Skeletal muscle tissue (tissue), 4 donors: ENCODE results near the gene OR2A5. TPM values are rescaled to one million over a fixed set of nuclear protein-coding genes. Genes with fewer than 3 reads are reported as not detected.
"Not testable (repeated sequence)": the region's sequence is repeated elsewhere in the genome, so short reads cannot be mapped to it uniquely, and the experiment has no call there.

Experiments used
- H3K27ac ChIP-seq: one replicate; pipeline ENCODE4 v1.7.0; 2013; ENCODE audit warnings: mild to moderate bottlenecking, low read depth, low read length, inconsistent platforms
- H3K27me3 ChIP-seq, 3 donors: one replicate each; pipeline ENCODE4 v1.7.0; 2013; ENCODE audit warnings: low read length in 3 of 3; ENCODE audit not compliant: control insufficient read depth in 3 of 3, insufficient read depth in 3 of 3
- H3K36me3 ChIP-seq, 3 donors: one replicate each; pipeline ENCODE4 v1.7.0; 2013; ENCODE audit warnings: low read length in 3 of 3; ENCODE audit not compliant: control insufficient read depth in 3 of 3, insufficient read depth in 3 of 3
- H3K4me1 ChIP-seq, 3 donors: one replicate each; pipeline ENCODE4 v1.7.0; 2013; ENCODE audit warnings: low read length in 3 of 3, mild to moderate bottlenecking in 3 of 3; ENCODE audit not compliant: control insufficient read depth in 3 of 3, insufficient read depth in 3 of 3
- H3K4me3 ChIP-seq, 3 donors: one replicate each; pipeline ENCODE4 v1.7.0; 2013; ENCODE audit warnings: low read length in 3 of 3
- H3K9ac ChIP-seq, 3 donors: one replicate each; pipeline ENCODE4 v1.7.0; 2013; ENCODE audit warnings: low read length in 3 of 3, mild to moderate bottlenecking in 3 of 3, moderate library complexity in 2 of 3, low read depth in 1 of 3
- H3K9me3 ChIP-seq, 3 donors: one replicate each; pipeline ENCODE4 v1.7.0; 2013; ENCODE audit warnings: low read length in 3 of 3; ENCODE audit not compliant: control insufficient read depth in 3 of 3
- total RNA-seq: library from RNA; depleted of rRNA; stranded (reverse); fragments of >200 nt; gene quantifications from one replicate; pipeline ENCODE4 v1.2.3, GENCODE V29; 2014
- donor health status: Osteomylitis.

The OR2A5 gene
- not detected for total RNA-seq

- H3K4me3 ChIP-seq, result no peak within 1 kb of the TSS
- H3K27ac ChIP-seq, result no peak within 1 kb of the TSS
- no peaks in the 10 kb centered on the region for H3K27me3 ChIP-seq
- no peaks in the 10 kb centered on the region for H3K9me3 ChIP-seq
- H3K9ac ChIP-seq, result no peak within 1 kb of the TSS
- H3K4me1 ChIP-seq, result no peaks in the 10 kb centered on the region
- no peaks in the 10 kb centered on the region for H3K36me3 ChIP-seq
These were observed at the start of gene OR2A5 for GRCh38 chr7:144048648-144049047. Gene OR2A5, plus strand, starts transcription at chr7:144048948. Its CDS starts 1,454 bp downstream, at chr7:144050402.

- no peaks in the 10 kb centered on the region for H3K4me1 ChIP-seq
- H3K27me3 ChIP-seq, result no peaks in the 10 kb centered on the region
- H3K36me3 ChIP-seq, result no peaks in the 10 kb centered on the region
- no peak within 1 kb of the TSS for H3K4me3 ChIP-seq
- no peak within 1 kb of the TSS for H3K27ac ChIP-seq
- no peak within 1 kb of the TSS for H3K9ac ChIP-seq
- H3K9me3 ChIP-seq, result no peaks in the 10 kb centered on the region
These were observed 48.7 kb upstream of the OR2A5 start, which contains the start of gene OR6B1 for GRCh38 chr7:144000020-144000419. Gene OR6B1, plus strand, starts transcription at chr7:144000320. Its CDS starts 3,677 bp downstream, at chr7:144003997.

GRCh38 chr7:144001543-144001942 lies 47.2 kb upstream of the OR2A5 start:
- no peak overlapping the region for H3K4me3 ChIP-seq
- no peak overlapping the region for H3K9ac ChIP-seq
- H3K36me3 ChIP-seq, result no peaks in the 10 kb centered on the region
- H3K4me1 ChIP-seq, result no peaks in the 10 kb centered on the region
- H3K9me3 ChIP-seq, result no peaks in the 10 kb centered on the region
- H3K27me3 ChIP-seq, result no peaks in the 10 kb centered on the region
- H3K27ac ChIP-seq, result no peak overlapping the region

- Histone ChIP-seq H3K9ac (no peak overlapping the region), H3K36me3 (no peaks in the 10 kb centered on the region), H3K27me3 (no peaks in the 10 kb centered on the region), H3K4me1 (no peaks in the 10 kb centered on the region), H3K9me3 (peaks cover 0 to 2% (median 0%) of the 10 kb centered on the region in 3 donors), H3K27ac (no peak overlapping the region), H3K4me3 (no peak overlapping the region)
These were observed 44.0 kb upstream of the OR2A5 start for GRCh38 chr7:144004703-144005102.

GRCh38 chr7:144006029-144006691 lies 42.6 kb upstream of the OR2A5 start:
- Histone ChIP-seq H3K9me3 (peaks cover 0 to 2% (median 0%) of the 10 kb centered on the region in 3 donors), H3K27ac (no peak overlapping the region), H3K9ac (no peak overlapping the region), H3K4me3 (no peak overlapping the region), H3K27me3 (no peaks in the 10 kb centered on the region), H3K4me1 (no peaks in the 10 kb centered on the region), H3K36me3 (no peaks in the 10 kb centered on the region)

GRCh38 chr7:144006692-144007042 lies 42.1 kb upstream of the OR2A5 start:
- no peak overlapping the region for H3K27ac ChIP-seq
- H3K4me1 ChIP-seq, result no peaks in the 10 kb centered on the region
- no peaks in the 10 kb centered on the region for H3K27me3 ChIP-seq
- H3K36me3 ChIP-seq, result no peaks in the 10 kb centered on the region
- no peak overlapping the region for H3K9ac ChIP-seq
- peaks cover 0 to 2% (median 0%) of the 10 kb centered on the region in 3 donors for H3K9me3 ChIP-seq
- no peak overlapping the region for H3K4me3 ChIP-seq

- no peaks in the 10 kb centered on the region for H3K4me1 ChIP-seq
- H3K9ac ChIP-seq, result no peak overlapping the region
- no peaks in the 10 kb centered on the region for H3K36me3 ChIP-seq
- H3K27ac ChIP-seq, result no peak overlapping the region
- H3K4me3 ChIP-seq, result no peak overlapping the region
- H3K9me3 ChIP-seq, result peaks cover 0 to 2% (median 0%) of the 10 kb centered on the region in 3 donors
- H3K27me3 ChIP-seq, result no peaks in the 10 kb centered on the region
These were observed 39.4 kb upstream of the OR2A5 start for GRCh38 chr7:144009361-144009760.

GRCh38 chr7:144010061-144010460 lies 38.7 kb upstream of the OR2A5 start:
- H3K27ac ChIP-seq, H3K9me3 ChIP-seq, H3K36me3 ChIP-seq, H3K27me3 ChIP-seq, H3K9ac ChIP-seq, H3K4me1 ChIP-seq, H3K4me3 ChIP-seq: not testable (repeated sequence)

- not testable (repeated sequence) for H3K27ac ChIP-seq, H3K9me3 ChIP-seq, H3K27me3 ChIP-seq
These were observed 37.9 kb upstream of the OR2A5 start for GRCh38 chr7:144010821-144011220.

GRCh38 chr7:144011458-144012230 lies 37.1 kb upstream of the OR2A5 start:
- Histone ChIP-seq H3K36me3 (no peaks in the 10 kb centered on the region), H3K9me3 (peaks cover 0 to 2% (median 0%) of the 10 kb centered on the region in 3 donors), H3K27ac (no peak overlapping the region), H3K4me1 (no peaks in the 10 kb centered on the region), H3K27me3 (no peaks in the 10 kb centered on the region), H3K9ac (no peak overlapping the region), H3K4me3 (no peak overlapping the region)

More at GRCh38 chr7:144010821-144011220, 37.9 kb upstream of the OR2A5 start:
- H3K9ac ChIP-seq, H3K36me3 ChIP-seq, H3K4me1 ChIP-seq, H3K4me3 ChIP-seq: not testable (repeated sequence)
